PC-9 (cell line): ENCODE results near the gene OR4E1. TPM values are rescaled to one million over a fixed set of nuclear protein-coding genes. Genes with fewer than 3 reads are reported as not detected.

Source experiments
- BruUV-seq: library from RNA; stranded (reverse); fragments of 400-500 nt; replicated peaks from 2 replicates; lab custom pipeline; 2021; lab: Mats Ljungman, UMichigan
- CTCF ChIA-PET: fragments of 300-600 bp; sonication (Branson Sonifier 250); formaldehyde crosslinking; loops from one replicate; lab custom pipeline; 2022; ENCODE audit warnings: antibody characterized with exemption; lab: Charles Lee
- POLR2A ChIA-PET: fragments of 300-600 bp; sonication (Branson Sonifier 250); formaldehyde crosslinking; loops from one replicate; lab custom pipeline; 2022; ENCODE audit warnings: antibody characterized with exemption; ENCODE audit not compliant: unreplicated experiment; lab: Charles Lee
- DNase-seq, 2 experiments: peaks; one replicate each; pipeline versions ENCODE4 v3.0.0 to v3.0.0-alpha.2; 2015 to 2022; ENCODE audit warnings: mixed read lengths in 1 of 2
- H2AFZ ChIP-seq: fragments of 200-600 bp; sonication (generic); 2 replicates; pipeline ENCODE4 v1.8.1; 2017; ENCODE audit warnings: antibody characterized with exemption
- H3F3A ChIP-seq: fragments of 200-600 bp; sonication (generic); 2 replicates; pipeline ENCODE4 v1.8.1; 2017; ENCODE audit warnings: antibody characterized with exemption, mild to moderate bottlenecking, low read depth; ENCODE audit not compliant: insufficient read depth
- H3K27ac ChIP-seq: fragments of 200-600 bp; sonication (generic); 2 replicates; pipeline ENCODE4 v1.6.1; 2016; ENCODE audit warnings: mixed run types
- H3K27me3 ChIP-seq: fragments of 200-600 bp; sonication (generic); 2 replicates; pipeline ENCODE4 v1.6.1; 2016; ENCODE audit warnings: low read depth, mixed run types; ENCODE audit not compliant: insufficient read depth
- H3K36me3 ChIP-seq: fragments of 200-600 bp; sonication (generic); 2 replicates; pipeline ENCODE4 v1.6.1; 2016; ENCODE audit warnings: low read depth, mixed run types
- H3K4me1 ChIP-seq: fragments of 200-600 bp; sonication (generic); replicated peaks from 2 replicates; pipeline ENCODE4 v1.6.1; 2016; ENCODE audit warnings: mixed run types; ENCODE audit not compliant: insufficient read depth
- H3K4me2 ChIP-seq: fragments of 200-600 bp; sonication (generic); 2 replicates; pipeline ENCODE4 v1.6.1; 2017; ENCODE audit warnings: mixed run types
- H3K4me3 ChIP-seq: fragments of 200-600 bp; sonication (generic); 2 replicates; pipeline ENCODE4 v1.6.1; 2016; ENCODE audit warnings: mixed run types
- H3K79me2 ChIP-seq: fragments of 200-600 bp; sonication (generic); 2 replicates; pipeline ENCODE4 v1.6.1; 2017; ENCODE audit warnings: low read depth, mixed run types
- H3K9me2 ChIP-seq: fragments of 200-600 bp; sonication (generic); 2 replicates; pipeline ENCODE4 v1.8.1; 2017; ENCODE audit warnings: mild to moderate bottlenecking; ENCODE audit not compliant: insufficient read depth
- H3K9me3 ChIP-seq: fragments of 200-600 bp; sonication (generic); 2 replicates; pipeline ENCODE4 v1.8.1; 2016; ENCODE audit warnings: low read depth; ENCODE audit not compliant: insufficient read depth
- H4K20me1 ChIP-seq: fragments of 200-600 bp; sonication (generic); 2 replicates; pipeline ENCODE4 v1.8.1; 2017; ENCODE audit not compliant: insufficient read depth
- CTCF ChIP-seq: fragments of 200-600 bp; sonication (generic); conservative IDR thresholded peaks from 2 replicates; pipeline ENCODE4 v1.6.1; 2017; ENCODE audit warnings: mixed run types, antibody characterized with exemption, mild to moderate bottlenecking, moderate library complexity
- EZH2 ChIP-seq: fragments of 200-600 bp; sonication (generic); IDR thresholded peaks from 2 replicates; pipeline ENCODE4 v1.8.0; 2017; ENCODE audit warnings: antibody characterized with exemption, low read depth
- intact Hi-C: fragments of 100-400 bp; cut with micrococcal nuclease; formaldehyde crosslinking; loops from one replicate; pipeline ENCODE4 v1.10.0; 2022; ENCODE audit not compliant: unreplicated experiment
- total RNA-seq: library from RNA; stranded (reverse); gene quantifications from 2 replicates; pipeline ENCODE4 v1.2.3, GENCODE V29; 2021

The OR4E1 gene
- total RNA-seq, 1 experiment from 2014 or later = not detected

- intact Hi-C loops = no loop called here
- no peak for TF ChIP-seq CTCF
- no peak for TF ChIP-seq EZH2
- Histone ChIP-seq H3K27me3 (no peaks in the 10 kb centered on the region), H2AFZ (no peak within 1 kb of the TSS), H4K20me1 (no peaks in the 10 kb centered on the region), H3K27ac (no peak within 1 kb of the TSS), H3F3A (no peaks in the 10 kb centered on the region), H3K79me2 (no peaks in the 10 kb centered on the region), H3K9me3 (no peaks in the 10 kb centered on the region), H3K9me2 (no peaks in the 10 kb centered on the region), H3K4me1 (no peaks in the 10 kb centered on the region), H3K4me3 (no peak within 1 kb of the TSS), H3K4me2 (no peak within 1 kb of the TSS), H3K36me3 (no peaks in the 10 kb centered on the region)
- ChIA-PET POLR2A (no interaction called here), CTCF (no interaction called here)
- no peak for DNase-seq
- no TSS peak for BruUV-seq
Observed at GRCh38 chr14:21653331-21653885, 20.2 kb downstream of the OR4E1 start, which contains the start of gene OR4E2. Gene OR4E2, plus strand, starts transcription at chr14:21653835. Its CDS starts 11,248 bp downstream, at chr14:21665083.

GRCh38 chr14:21652209-21652808, 21.3 kb downstream of the OR4E1 start:
- CTCF ChIA-PET = no interaction called here
- H3K4me2 ChIP-seq = no peak overlapping the region
- intact Hi-C loops = no loop called here
- no peaks in the 10 kb centered on the region for H3K36me3 ChIP-seq
- DNase-seq = no peak
- POLR2A ChIA-PET = no interaction called here
- H3K9me2 ChIP-seq = no peaks in the 10 kb centered on the region
- no peaks in the 10 kb centered on the region for H4K20me1 ChIP-seq
- no peak overlapping the region for H3K27ac ChIP-seq
- H3K9me3 ChIP-seq = no peaks in the 10 kb centered on the region
- no TSS peak for BruUV-seq
- H3K27me3 ChIP-seq = no peaks in the 10 kb centered on the region
- H3K4me3 ChIP-seq = no peak overlapping the region
- no peaks in the 10 kb centered on the region for H3F3A ChIP-seq
- H2AFZ ChIP-seq = no peak overlapping the region
- no peaks in the 10 kb centered on the region for H3K4me1 ChIP-seq
- H3K79me2 ChIP-seq = no peaks in the 10 kb centered on the region
- TF ChIP-seq CTCF (no peak), EZH2 (no peak)

GRCh38 chr14:21647380-21647779, 26.2 kb downstream of the OR4E1 start:
- Histone ChIP-seq H2AFZ (no peak overlapping the region), H3K4me1 (no peaks in the 10 kb centered on the region), H3K27me3 (no peaks in the 10 kb centered on the region), H3K79me2 (no peaks in the 10 kb centered on the region), H3K36me3 (no peaks in the 10 kb centered on the region), H3K4me3 (no peak overlapping the region), H3K27ac (no peak overlapping the region), H3K4me2 (no peak overlapping the region), H3F3A (no peaks in the 10 kb centered on the region), H4K20me1 (no peaks in the 10 kb centered on the region), H3K9me3 (no peaks in the 10 kb centered on the region), H3K9me2 (no peaks in the 10 kb centered on the region)
- intact Hi-C loops = no loop called here
- CTCF ChIA-PET = interaction anchor here (0.7 kb wide), 1 partner anchor 174 kb away, joined by 3 read pairs; no protein-coding TSS in a partner anchor
- no peak for DNase-seq
- POLR2A ChIA-PET = interaction anchor here (0.6 kb wide), 1 partner anchor 210 kb away, joined by 3 read pairs; no protein-coding TSS in a partner anchor
- TF ChIP-seq CTCF = no peak
- TF ChIP-seq EZH2 = no peak
- BruUV-seq = no TSS peak
